ACC112 (cell line): ENCODE measurements around the gene RELN.
"Not testable (repeated sequence)": the region's sequence is repeated elsewhere in the genome, so short reads cannot be mapped to it uniquely, and the experiment has no call there.

Experiments
- H2AFZ ChIP-seq: fragments of 200-600 bp; sonication (generic); one replicate; pipeline ENCODE4 v1.6.0; 2017; ENCODE audit warnings: antibody characterized with exemption, low read length; ENCODE audit not compliant: unreplicated experiment
- H3K27ac ChIP-seq: fragments of 200-600 bp; sonication (generic); 2 replicates; pipeline ENCODE4 v1.5.1; 2014; ENCODE audit warnings: low read depth, mild to moderate bottlenecking, antibody characterized with exemption, low read length, moderate library complexity
- H3K27me3 ChIP-seq: fragments of 200-600 bp; sonication (generic); 2 replicates; pipeline ENCODE4 v1.6.1; 2014; ENCODE audit warnings: mild to moderate bottlenecking, antibody characterized with exemption, low read length, moderate library complexity, mixed read lengths; ENCODE audit not compliant: insufficient read depth
- H3K36me3 ChIP-seq: fragments of 200-600 bp; sonication (generic); 2 replicates; pipeline ENCODE4 v1.6.1; 2016; ENCODE audit warnings: mild to moderate bottlenecking, antibody characterized with exemption, low read length, moderate library complexity, mixed read lengths; ENCODE audit not compliant: insufficient read depth
- H3K4me1 ChIP-seq: fragments of 200-600 bp; sonication (generic); one replicate; pipeline ENCODE4 v1.6.1; 2016; ENCODE audit warnings: low read length, mixed read lengths; ENCODE audit not compliant: insufficient read depth, unreplicated experiment, control insufficient read depth
- H3K4me3 ChIP-seq: fragments of 200-600 bp; sonication (generic); 2 replicates; pipeline ENCODE4 v1.5.1; 2014; ENCODE audit warnings: mild to moderate bottlenecking, low read depth, low read length
- H3K79me2 ChIP-seq: fragments of 200-600 bp; sonication (generic); one replicate; pipeline ENCODE4 v1.6.0; 2016; ENCODE audit warnings: low read length; ENCODE audit not compliant: control insufficient read depth, unreplicated experiment, insufficient read depth

RELN gene

DNA sequence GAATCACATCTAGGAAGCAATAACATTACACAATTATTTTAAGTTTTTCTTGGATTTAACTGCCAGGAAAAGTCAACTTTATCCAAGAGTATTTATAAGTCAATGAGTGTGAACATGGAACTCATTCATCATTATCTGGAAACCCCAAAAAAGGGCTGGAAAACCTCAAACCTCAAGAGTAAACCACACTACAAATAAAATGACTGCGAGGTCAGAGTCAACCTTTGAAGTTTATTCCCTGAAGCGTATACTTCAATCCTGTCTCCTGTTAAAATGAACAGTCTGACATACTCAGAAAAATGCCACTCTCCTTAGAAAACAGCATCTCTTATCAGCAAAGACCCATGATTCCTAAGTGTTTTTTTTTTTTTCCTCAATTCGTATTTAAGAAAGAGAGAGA, 86.5 kb downstream of the RELN start:
- no peaks in the 10 kb centered on the region for H3K79me2 ChIP-seq
- H3K27ac ChIP-seq = no peak overlapping the region
- no peaks in the 10 kb centered on the region for H3K27me3 ChIP-seq
- H3K4me1 ChIP-seq = no peaks in the 10 kb centered on the region
- H3K4me3 ChIP-seq = no peak overlapping the region
- H2AFZ ChIP-seq = no peak overlapping the region
- no peaks in the 10 kb centered on the region for H3K36me3 ChIP-seq

DNA sequence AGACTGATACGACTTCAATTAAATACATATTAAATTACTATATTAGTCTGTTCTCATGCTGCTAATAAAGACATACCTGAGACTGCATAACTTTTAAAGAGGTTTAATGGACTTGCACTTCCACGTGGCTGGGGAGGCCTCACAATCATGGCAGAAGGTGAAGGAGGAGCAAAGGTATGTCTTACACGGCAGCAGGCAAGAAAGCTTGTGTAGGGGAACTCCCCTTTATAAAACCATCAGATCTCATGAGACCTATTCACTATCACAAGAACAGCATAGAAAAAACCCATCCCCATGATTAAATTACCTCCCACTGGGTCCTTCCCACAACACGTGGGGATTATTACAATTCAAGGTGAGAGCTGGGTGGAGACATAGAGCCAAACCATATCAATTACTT, 92.6 kb downstream of the RELN start:
- not testable (repeated sequence) for H2AFZ ChIP-seq, H3K79me2 ChIP-seq, H3K4me3 ChIP-seq, H3K27me3 ChIP-seq, H3K27ac ChIP-seq, H3K36me3 ChIP-seq, H3K4me1 ChIP-seq

DNA sequence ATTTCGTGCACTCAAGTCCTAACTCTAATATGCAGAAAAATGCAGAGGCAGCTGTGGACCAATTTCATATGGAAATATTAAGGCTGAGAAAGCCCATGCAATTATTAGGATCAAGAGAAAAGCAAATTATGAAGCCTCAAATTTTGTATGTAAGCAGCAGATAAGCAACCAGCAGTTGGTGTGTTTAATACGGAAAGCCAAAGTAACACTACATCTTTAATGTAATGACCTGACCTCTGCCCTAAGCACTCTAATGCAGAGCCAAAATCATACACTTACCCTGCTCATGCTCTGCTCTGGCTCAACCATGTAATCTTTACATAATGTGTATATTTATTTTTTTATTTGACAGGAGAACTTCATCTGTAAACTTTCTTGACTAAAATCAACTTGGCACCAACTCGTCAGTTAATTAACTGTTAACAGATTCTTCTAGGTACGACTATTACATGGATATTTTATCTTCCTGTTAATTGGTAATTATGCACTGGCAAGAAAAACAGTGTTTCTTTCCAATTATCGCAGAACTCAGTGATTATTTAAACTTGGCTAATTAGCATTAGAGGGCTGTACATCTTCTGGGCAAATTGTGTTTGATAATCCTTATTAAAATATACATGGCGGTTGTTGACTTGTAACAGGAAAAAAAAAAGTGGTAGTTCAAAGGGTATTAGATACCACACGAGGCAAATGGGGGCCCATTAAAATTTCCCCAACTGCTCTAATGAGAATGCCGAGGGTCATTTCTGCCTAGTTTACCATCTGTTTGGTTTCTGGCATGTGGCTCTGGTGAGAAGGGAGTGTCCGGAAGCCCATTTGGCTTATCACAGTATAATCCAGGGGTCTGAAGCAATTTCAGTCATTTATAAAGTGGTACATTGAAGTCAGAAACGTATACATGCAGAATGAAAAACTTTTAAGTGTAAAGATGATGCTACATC, 94.5 kb downstream of the RELN start:
- no peaks in the 10 kb centered on the region for H3K27me3 ChIP-seq
- no peak overlapping the region for H3K27ac ChIP-seq
- no peaks in the 10 kb centered on the region for H3K4me1 ChIP-seq
- H3K36me3 ChIP-seq = no peaks in the 10 kb centered on the region
- H3K4me3 ChIP-seq = no peak overlapping the region
- no peaks in the 10 kb centered on the region for H3K79me2 ChIP-seq
- H2AFZ ChIP-seq = no peak overlapping the region

DNA sequence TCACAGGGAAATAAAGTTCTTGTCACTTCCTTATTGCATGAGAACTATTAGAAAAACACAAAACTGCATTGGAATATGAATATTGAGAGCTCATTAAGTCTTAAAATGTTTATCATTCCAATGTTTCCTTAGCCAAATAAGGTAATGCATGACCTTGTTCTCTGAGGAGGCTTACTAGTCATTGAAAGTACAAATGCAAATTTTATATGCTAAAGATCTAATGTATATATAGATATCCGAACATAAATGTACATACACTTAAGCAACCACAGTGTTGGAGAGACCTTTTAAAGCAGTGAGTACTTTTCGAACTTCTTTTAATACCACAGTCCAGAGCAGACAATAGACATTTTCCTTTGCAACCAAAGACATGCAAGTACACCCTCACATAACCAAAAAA, 96.1 kb downstream of the RELN start:
- H3K79me2 ChIP-seq = no peaks in the 10 kb centered on the region
- no peaks in the 10 kb centered on the region for H3K27me3 ChIP-seq
- H2AFZ ChIP-seq = no peak overlapping the region

DNA sequence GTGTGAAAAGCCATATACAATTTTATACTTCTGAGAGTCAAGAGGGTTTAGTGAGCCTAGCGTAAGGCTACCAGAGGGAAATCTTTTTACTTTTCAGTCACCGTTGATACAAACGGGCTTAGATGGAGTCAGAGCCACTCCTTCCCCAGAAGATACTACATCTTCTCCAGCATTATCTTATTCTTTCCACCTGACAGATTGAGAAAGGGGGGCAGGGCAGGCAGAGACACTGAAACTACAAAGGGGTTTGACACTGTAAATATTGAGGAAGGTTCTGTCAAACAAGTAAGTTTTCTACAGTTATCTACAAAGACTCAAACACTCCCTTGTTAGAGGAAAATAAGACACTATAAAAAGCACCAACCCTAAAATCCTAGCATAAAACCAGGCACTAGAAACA, 100.0 kb downstream of the RELN start:
- no peaks in the 10 kb centered on the region for H3K79me2 ChIP-seq
- H3K27ac ChIP-seq = no peak overlapping the region
- no peaks in the 10 kb centered on the region for H3K36me3 ChIP-seq
- no peak overlapping the region for H2AFZ ChIP-seq
- H3K4me3 ChIP-seq = no peak overlapping the region
- peaks cover 4% of the 10 kb centered on the region for H3K4me1 ChIP-seq
- H3K27me3 ChIP-seq = no peaks in the 10 kb centered on the region

More for the DNA sequence above, 96.1 kb downstream of the RELN start:
- H3K27ac ChIP-seq = no peak overlapping the region
- H3K36me3 ChIP-seq = no peaks in the 10 kb centered on the region
- H3K4me1 ChIP-seq = peaks cover 1% of the 10 kb centered on the region
- H3K4me3 ChIP-seq = no peak overlapping the region

DNA sequence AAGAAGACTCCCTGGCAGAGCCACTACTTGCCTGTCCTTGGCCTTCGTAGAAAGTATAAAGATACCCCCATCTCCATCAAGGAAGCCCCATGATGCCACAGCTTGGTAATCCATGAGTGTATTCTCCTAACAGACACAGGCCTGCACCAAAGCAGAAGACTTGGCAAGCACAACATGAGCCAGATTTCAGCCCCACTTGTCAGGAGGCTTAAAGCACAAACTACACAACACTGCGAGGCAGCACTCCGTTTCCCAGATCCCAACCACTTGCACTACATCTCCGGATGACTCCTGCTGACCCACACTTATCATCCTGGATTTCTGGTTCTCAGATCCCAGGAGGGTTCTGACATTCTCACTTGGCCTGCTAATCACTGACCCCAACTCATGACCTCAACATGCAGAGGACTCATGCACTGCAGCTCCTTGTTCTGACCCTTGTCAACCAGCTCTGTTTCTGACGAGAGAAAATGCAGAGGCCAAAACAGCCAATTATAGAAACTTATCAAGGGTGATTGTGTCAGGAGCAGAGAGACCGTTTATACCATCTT, 100.8 kb downstream of the RELN start:
- H3K27me3 ChIP-seq = no peaks in the 10 kb centered on the region
- H2AFZ ChIP-seq = no peak overlapping the region
- peaks cover 4% of the 10 kb centered on the region for H3K4me1 ChIP-seq

DNA sequence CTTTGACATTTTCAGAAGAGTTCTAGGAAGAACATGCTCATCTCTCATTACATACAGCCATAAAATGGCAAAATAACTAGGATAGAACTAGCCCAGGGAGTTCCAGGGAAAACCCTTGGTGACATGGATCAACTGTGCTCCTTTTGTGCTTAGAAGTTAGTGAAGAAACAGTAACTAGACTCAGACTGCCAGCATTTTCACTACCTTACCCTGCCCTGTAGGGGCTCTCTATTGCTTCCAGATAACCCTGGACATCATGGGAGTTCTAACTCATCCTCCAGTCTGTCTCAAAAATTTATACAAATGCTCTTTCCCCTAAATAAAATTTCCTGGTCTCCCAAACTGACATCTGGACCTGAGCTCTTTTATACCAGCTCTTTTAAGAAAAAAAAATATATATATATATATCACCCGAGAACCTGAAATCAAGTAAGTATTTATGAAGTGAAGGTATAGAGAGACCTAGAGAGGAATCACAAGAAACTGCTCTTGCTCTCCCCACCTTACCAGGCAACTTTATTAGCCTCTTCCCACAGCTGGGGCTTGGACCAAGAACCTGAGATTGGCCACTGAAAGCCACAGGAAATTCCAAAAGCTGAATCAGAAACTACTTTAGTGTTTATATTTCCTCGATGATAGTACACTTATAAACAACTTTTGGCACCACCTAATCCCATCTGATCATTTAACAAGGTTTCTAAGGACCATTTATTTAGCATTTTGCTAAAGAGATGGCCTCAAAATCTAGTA, 101.4 kb downstream of the RELN start:
- H3K27ac ChIP-seq = no peak overlapping the region
- H3K79me2 ChIP-seq = no peaks in the 10 kb centered on the region
- H3K4me1 ChIP-seq = peaks cover 4% of the 10 kb centered on the region
- no peaks in the 10 kb centered on the region for H3K36me3 ChIP-seq
- H3K4me3 ChIP-seq = no peak overlapping the region
- H2AFZ ChIP-seq = no peak overlapping the region
- H3K27me3 ChIP-seq = no peaks in the 10 kb centered on the region

More for the DNA sequence above, 100.8 kb downstream of the RELN start:
- H3K79me2 ChIP-seq = no peaks in the 10 kb centered on the region
- H3K27ac ChIP-seq = no peak overlapping the region
- no peaks in the 10 kb centered on the region for H3K36me3 ChIP-seq
- H3K4me3 ChIP-seq = no peak overlapping the region

DNA sequence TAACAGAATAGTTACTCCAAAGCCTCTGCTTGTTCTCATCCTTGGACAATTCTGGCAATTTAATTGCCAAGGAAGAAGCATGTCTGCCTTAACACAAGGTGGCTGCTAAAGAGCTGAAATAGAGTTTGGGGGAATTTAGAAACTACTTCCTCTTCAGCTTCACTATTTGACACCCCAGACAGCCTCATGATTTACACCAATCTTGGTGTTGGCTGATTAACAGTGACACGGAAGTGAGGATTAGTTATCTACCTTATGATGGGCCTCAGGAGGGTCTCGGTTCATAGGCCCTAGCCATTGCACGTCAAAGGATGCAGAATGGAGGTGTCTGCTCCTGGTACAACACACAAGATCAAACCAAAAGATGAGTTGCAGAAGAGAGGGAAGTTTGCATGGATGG, 102.4 kb downstream of the RELN start:
- Histone ChIP-seq H3K27me3 (no peaks in the 10 kb centered on the region), H3K36me3 (no peaks in the 10 kb centered on the region), H3K27ac (no peak overlapping the region), H3K79me2 (no peaks in the 10 kb centered on the region), H2AFZ (no peak overlapping the region), H3K4me3 (no peak overlapping the region), H3K4me1 (peaks cover 4% of the 10 kb centered on the region)

DNA sequence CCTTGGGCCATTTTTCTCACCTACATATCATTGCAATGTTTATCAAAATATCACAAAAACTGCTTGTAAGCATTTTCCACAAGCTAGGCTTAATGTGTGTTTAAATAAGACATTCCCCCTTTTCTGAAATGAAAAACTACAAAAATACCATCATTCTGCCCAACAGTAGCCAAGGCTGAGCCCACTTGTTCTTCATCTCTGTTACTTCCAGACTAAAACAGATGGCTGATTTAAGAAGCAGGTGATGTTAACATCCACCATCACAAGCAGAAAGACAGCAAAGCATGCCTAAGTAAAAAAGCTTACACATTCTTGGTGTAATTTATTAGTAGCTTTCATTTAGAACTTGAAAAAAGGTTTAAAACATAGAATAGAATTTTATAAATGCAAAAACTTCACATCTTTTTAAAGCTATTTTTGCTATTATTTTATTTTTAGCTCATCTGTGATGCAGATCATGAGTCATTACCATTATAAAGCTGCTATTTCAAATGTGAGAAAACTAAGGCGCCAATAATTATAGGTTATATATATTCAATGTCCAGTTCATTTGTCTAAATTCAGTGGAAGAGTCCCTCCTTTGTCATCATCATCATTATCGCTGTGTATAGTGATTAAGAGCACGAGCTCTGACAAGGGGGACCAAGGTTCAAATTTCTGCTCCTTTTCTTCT, 109.4 kb downstream of the RELN start:
- Histone ChIP-seq H3K36me3 (no peaks in the 10 kb centered on the region), H3K27ac (no peak overlapping the region), H3K79me2 (no peaks in the 10 kb centered on the region), H3K4me1 (no peaks in the 10 kb centered on the region), H3K4me3 (no peak overlapping the region), H3K27me3 (no peaks in the 10 kb centered on the region), H2AFZ (no peak overlapping the region)

DNA sequence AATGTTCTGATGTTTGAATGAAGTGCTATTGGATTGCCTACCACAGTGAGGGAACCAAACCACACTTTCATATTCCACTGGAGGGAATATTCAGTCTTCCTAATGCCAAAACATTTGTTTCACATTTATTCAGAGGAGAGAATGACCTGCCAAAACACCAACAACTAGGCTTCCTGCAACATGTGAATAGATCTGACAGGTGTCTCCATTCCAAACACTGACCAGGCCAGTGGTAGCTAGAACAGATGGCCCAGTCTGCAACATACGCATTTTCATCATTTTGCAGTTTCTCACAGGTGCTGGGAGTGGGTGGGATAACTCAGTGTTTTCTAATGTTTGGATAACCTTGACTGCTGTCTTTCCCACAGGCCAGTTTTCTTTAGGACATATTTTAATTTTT, 110.0 kb downstream of the RELN start:
- no peaks in the 10 kb centered on the region for H3K79me2 ChIP-seq
- H3K4me3 ChIP-seq = no peak overlapping the region
- no peak overlapping the region for H2AFZ ChIP-seq
- H3K27me3 ChIP-seq = no peaks in the 10 kb centered on the region
- no peaks in the 10 kb centered on the region for H3K36me3 ChIP-seq
- H3K27ac ChIP-seq = no peak overlapping the region
- H3K4me1 ChIP-seq = no peaks in the 10 kb centered on the region
